Activated T-helper 1 cell treated with anti-CD3 and anti-CD28 coated beads, Interleukin-2, amount 50 U/mL, for 16 hours (primary cell): ENCODE data around the gene DPF3.

ENCODE experiments used
- DNase-seq, 2 donors: peaks; one replicate each; pipeline ENCODE4 v3.0.0-alpha.2; 2020; ENCODE audit warnings: low read depth in 1 of 2, low spot score in 1 of 2

DPF3 gene

DNA sequence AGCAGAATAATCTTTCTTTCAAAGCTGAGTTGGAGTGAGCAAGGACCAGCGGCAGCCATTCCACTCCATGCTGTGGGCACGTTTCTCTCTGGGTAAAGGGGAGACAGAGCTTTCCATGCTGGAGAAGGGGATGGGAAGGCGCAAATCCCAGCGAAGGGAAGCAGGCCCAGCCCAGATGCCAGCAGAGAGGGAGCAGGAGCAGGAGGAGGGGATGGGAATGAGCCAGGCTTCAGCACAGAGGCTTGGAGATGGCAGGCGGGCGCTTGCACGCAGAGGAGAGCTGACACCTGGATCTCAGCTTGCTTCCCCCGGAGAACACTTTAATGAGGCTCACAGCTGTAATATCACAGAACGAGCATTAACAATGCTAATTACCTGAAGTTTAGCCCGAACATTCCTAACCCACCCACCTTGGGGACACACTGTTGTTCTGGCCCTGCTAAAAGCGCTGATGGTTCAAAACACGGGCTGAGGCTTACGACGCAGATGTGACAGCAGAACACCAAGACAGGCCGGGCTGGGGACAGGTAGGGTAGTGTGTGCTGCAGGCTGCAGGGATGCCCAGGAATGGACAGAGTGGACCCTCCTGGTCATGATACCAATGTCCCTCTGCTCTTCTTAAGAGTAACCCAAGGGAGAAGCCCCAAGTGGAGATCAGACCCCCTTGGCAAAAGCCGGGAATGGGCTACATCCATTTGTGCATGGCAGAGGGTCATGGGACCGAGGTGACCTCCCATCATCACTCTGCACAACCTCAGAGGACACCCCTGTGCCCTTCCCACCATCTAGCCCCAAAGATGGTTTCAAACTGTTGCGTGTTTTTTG, 288.6 kb downstream of the DPF3 start:
- no peak for DNase-seq

DNA sequence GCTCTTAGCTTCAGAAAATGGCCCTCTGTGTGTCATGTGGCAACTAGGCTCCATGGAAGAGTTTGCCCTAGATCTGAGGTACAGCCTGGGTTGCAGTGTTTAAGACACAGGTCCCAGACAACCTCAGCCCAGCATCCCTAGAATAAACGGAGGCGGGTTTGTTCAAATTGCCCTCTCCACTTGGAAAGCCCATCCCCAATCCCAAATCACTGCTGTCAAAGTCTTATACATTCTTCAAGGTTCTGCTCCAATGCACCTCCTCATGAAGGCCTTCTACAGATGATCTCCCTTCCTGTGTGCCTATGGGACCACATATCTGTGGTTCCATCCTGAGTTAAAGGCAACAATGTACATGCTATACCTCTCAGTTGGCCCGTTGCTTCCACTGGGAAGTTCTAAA, 289.8 kb downstream of the DPF3 start:
- DNase-seq, result no peak

DNA sequence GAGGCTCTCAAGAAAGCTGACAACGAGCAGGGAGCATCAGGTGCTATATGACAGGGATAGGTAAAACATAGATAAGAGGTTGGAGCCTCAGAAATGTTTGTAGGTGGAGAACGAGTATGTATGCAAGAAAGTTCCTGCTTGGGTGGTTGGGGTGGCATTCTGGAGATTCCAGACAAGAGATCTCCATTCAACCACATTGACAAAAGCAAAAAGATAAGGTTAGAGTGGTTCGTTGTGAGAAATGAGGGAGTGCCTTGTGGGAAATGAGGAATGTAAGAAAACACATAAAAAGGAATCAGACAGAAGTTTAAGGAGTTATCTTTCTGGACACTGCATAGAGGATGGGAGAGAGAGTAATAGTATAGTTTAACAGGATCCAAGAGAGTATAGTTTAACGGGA, 290.3 kb downstream of the DPF3 start:
- no peak for DNase-seq

DNA sequence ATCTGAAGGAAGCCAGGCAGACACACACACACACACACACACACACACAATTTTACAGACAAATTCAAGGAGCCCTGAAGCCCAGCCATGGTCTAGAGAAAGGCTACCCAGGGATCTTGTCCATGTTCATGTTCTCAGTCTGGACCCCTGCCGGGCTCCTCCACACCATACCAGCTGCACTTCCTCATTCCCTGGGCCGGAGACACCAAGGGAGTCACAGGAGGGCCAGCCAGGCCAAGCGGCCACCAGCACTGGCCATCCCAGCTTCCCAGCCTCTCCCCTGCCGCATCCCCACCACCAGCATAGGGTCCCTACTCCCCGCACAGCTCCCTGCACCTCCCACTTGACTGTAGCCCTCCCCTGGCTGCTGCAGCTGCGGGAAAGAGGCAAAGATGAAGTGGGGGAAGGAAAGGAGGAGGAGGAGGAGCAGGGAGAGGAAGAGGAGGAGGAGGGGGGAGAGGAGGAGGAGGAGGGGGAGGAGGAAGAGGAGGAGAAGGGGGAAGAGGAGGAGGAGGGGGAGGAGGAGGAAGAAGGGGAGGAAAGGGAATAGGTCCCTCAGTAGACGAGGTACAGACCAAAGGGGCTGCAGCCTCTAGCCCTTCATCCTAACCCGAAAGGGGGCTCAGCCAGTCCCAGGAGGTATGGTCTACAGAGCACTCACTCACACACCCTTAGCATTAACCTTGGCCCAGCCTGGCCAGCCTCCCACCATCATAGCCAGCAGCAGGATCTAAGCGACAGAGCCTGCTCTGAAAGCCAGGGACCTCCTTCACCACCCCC, 293.2 kb downstream of the DPF3 start:
- DNase-seq, result no peak

DNA sequence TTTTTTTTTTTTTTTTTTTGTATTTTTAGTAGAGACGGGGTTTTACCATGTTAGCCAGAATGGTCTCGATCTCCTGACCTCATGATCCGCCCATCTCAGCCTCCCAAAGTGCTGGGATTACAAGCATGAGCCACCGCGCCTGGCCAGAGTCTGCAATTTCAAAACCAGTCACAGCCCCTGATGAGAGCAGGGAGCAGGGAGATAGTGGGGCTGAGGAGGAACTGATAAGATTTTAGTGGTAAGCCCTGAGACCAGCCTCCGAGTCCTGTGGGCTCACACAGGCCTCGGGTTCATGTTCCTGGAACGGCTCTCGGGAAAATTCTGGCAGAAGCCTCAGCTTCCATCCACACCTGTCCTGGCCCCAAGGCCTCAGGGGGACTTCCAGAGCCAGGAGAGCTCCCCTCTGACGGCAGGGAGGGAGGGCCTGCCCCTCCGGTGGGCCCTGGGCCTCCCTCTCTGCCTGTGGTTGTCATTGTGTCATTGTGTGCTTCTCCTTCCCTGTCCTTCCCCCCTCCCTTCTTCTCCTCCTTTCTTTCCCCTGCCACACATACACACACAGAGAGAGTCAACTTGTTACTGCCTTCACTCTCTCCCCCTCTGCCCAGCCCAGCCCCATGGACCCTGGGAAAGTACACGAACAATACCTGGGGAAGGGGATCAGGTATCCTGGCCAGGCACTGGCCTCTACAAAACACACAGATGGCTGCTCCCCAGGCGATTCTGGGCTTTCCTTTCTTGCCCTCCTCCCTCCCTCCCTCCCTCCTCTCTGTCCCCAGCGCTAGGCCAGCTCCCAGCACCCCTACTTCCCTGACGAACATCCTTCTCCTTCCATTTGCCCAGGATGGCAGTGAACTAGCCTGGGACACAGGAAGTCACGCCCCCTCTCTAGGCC, 294.1 kb downstream of the DPF3 start:
- no peak for DNase-seq

DNA sequence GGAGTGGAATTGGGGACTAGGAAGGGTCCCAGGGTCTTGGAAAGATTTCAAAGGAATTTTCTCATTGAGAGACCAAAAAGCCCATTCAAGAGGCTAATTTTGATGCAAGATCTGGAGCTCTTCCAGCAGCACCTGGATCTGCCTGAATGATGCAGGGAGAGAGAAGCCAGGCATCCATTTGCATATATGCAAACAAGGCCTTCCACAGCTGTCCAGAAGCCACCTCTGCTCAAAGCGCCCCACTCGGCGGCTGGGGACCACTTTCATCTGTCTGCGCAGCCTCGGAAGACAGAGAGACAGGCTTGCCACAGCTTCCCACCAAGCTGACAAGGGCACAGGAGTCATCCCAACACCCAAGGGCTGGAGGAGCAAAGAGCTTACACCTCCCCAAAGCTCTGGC, 295.6 kb downstream of the DPF3 start:
- no peak for DNase-seq

DNA sequence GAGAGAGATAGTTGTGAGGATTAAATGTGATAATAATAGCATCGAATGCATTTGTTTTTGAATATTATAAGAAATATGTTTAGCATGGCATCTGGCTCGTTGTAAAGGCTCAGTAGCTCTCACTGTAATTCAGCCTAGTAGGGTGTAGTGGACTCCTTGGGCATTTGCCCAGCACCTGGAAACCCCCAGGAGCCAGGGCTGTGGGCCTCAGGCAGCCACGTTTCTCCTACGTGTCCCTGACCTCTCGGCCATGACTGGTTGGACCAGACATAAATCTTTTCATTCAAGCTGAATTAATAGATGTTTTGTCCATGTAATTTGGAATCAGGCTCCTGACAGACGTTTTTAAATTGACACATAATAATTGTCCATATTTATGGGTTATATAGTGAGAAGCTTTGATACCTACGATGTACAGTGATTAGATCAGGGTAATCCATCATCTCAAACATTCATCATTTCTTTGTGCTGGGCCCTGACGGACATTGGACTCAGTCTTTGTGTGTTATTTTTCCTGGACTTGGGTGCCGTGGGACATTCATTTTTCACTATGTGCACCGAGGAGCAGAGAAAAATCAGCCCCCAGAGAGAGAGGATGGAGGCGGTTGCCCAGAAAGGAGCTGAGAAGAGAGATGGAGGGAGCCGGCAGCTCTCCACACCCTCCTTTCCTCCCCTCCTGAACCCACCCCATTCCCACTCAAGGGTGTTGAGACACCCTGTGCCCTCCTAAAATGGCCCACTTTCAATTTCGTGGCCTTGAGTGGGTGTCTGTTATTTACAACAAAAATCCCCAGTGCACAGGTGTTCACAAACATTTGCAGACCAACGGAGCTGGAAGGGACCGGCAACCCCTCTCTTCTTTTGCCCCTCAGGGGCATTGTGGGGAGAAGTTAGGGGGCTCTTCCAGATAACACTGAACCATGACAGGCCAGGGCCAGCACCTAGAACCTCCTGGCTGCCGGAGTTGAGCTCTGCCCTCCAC, 296.4 kb downstream of the DPF3 start:
- DNase-seq, result no peak

DNA sequence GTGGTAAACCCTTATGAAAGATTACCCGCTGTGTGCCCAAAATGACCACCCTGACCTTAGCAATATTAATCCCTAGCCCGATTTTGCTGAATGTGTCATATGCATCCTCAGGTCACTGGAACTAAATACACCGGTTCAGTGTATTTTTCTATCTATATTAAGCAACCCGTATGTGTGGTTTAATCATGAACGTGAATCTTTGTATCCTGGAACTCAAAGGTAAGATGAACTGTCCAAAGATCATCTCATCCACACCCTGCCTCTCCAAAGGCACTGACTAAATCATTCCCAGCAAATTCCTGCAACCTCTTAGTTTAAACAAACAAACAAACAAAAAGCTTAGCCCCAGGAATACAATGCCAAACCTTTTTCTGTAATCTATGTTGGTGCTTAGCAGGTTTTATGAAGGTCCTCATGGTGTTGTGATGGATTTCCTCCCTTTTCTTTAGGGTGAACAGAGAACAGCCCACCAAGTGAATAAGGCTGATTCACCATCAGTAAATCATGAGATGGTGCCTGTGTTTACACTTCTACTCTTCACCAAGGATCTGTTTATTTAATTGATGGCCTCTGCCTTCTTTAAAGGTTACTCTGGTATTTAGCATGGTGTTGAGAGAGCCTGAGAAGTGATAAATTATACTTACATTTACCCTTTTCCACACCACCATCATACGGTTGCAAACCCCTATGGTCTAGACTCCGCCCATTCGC, 298.6 kb downstream of the DPF3 start:
- DNase-seq, result no peak

DNA sequence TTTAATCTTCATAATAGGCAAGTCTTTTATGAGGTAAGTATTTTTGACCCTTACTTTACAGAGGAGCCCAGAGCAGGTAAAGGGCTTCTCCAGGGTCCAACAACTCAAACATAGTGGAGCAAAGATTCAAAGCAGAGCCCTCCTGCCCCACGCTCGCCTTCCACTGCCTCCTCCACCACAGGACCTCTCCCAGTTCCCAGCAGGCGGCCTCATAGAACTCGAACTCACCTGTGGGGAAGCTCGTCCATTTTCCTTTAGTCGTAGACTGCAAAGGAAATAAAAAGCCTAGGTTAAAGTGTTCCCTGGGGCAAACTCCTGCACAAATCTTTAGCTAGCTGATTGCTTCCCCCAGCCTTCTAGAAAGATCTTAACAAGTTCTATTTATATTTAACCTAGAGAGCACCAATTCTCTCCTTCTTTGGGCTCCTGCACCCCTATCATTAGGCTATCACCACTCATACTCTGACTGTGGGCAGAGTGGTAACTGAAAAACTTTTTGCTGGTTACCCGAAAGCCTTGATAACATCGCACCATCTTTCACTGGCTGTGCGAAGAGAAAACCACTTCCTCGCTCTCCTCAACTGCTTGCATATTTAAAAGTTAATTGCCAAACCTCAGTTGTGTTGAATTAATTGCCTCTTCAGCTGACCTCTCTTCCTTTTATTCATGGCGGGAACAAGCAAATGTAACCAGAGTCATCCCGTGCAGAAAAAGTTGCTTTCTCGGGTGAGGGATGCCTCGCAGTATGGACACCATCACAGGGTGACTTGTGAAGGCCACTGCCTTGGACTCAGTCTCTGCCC, 299.6 kb downstream of the DPF3 start:
- no peak for DNase-seq

DNA sequence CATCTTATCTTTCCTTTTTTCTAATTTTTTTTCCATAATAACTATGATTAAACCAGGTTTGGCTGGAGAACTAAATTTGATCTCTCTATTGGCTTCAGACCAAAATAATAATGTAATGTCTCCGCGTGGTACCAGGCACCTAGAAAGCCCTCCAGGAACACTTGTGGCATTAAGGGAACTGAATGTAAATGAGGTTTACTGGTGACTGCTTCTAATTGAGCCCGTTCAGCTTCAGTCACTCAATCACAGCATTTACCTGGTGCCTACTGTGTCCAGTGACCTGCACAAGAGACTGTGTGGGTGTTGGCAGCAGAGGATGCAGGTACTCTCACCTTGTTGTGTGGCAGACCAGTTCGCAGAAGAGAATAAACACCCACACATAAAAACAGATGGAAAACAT, 302.5 kb downstream of the DPF3 start:
- DNase-seq, result no peak

DNA sequence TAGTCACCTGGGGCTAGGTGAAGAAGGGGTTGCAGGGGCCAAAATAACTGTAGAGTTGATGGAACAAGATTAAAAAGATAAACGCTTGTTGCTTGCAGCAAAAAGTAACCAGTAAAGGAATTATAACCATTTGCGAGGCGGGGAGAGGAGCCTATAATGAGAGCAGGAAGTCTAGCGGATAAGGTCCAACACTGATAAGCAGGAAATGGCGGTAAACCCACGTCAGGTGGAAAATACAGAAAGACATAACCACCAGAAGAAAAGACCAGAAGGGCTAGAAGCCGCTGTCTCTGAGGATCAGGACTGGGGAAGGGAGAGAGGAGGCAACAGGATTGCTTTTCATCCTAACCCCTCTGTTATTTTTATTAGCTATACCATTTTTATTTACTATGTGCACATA, 303.3 kb downstream of the DPF3 start:
- DNase-seq, result no peak

DNA sequence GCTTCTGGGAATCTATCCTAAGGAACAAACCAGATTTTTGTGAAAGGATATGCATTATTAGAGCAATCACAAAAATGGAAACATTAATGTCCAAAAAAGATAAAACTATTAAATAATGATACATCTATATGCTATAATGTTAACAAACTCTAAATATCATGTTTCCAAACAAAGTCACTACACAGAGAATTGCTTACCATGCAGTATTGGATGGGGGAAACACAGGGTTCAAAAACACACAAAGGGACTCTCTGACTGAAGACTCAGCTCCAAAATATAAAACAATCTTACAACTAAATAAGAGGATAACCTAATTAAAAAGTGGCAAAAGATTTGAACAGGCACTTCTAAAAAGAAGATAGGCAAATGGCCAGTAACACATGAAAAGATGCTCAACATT, 304.2 kb downstream of the DPF3 start:
- DNase-seq, result no peak

DNA sequence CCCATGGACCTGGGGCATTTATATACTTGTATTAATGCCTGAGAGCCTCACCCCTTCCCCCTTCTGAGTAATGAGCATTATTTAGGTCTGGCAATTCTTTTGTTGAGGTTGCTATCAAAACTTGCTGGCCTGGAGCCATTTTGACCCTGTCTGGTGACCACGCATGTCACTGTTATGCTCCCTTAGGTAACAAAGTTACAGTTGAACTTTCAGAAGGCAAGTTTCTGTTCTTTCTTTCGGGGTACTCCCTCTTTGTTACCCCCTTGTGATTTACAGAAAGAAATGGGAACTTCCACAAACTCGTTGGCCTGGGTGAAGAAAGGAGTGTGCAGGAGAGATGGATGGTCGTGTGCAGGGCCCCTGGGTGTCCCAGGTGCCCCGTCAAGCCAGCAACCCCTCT, 305.4 kb downstream of the DPF3 start:
- no peak for DNase-seq

DNA sequence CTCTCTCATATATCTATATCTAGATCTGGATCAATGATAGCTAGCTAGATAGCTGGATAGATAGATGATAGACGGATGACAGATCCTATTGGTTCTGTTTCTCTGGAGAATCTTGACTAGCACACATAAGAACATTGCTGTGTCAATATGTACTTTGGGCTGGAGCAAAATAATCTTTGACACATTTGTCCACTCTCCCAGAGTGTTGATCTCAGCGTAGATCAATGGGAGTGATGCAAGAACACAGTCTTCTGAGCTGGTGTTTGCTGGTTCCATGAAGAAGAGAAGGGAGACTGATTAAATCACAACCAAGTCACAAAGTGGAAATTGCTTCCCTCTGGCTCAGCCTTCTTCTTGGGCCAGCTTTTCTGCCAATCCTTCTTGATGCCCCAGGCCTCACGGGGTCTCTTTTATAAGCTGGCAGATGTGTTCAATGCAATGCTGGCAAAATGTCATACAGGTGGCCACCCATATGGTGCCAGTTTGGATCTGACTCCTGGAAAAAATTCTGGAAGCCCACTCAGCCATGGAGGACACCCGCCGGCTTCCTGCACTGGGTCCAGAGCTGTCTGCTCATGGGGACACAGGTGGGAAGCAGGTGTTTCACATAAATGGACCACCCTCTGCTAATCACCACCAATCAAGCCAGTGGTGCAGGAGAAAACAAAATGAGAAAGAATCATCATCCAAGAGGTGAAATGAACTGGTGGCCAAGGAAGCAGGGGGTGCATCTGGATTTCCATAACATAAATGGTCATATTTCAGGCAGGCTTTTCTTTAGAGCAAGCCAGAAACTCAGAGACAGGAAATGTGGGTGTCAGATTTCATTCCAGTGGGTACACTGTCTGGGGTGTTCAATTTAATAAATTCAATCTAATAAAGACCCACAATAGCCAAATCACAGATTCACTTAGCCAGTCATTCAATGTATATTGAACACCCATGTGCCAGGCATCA, 310.3 kb downstream of the DPF3 start:
- DNase-seq, result no peak

DNA sequence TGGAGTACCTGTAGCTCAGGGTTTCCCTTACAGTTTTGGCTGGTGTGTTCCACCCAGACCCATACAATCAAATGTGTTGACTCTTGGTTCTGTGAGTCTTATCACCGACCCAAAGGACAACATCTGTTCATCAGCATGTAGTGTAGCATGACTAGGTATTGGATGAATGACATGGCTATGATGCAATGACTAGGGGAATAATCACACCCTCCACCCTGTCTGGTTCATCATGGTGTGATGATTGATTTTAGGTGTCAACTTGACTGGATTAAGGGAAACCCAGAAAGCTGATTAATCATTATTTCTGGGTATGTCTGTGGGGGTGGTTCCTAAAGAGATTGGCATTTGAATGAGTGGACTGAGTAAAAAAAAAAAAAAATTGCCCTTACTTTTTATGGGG, 311.3 kb downstream of the DPF3 start:
- DNase-seq, result no peak

DNA sequence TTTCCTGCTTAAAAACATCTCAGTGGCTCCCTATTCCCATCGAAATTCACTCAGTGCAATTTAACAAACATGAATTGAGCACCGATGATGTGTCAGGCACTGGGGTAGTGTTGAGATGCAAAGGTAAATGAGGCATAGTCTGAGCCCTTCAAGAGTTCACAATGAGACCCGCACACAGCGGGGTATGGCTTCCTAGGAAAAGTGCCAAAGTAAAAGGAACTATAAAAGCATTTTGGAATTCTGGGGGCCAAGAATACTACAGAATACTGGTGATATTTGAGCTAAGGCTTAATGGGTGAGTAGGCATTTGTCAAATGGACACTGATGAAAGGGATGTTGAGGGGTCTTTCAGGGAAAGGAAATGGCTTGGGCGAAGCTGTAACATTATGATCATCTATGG, 315.4 kb downstream of the DPF3 start:
- no peak for DNase-seq

DNA sequence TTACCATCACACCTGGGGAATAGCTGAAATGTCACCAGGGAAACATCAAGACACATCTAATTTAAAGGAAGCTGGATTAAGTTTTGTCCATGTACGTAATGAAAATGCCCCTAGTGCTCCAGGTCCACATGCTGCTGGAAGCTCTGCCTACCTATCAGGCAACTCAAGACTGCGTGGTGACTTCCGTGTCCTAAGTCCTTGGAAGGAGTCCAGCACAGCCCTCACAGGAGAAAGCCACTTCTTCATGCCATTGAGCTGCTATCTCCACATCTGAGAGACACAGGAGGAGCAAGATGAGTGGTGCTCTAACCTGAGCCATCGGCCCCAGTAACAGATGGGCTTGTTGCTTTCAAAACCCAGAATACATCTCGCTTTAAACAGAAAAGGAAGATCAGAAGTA, 316.4 kb downstream of the DPF3 start:
- no peak for DNase-seq

DNA sequence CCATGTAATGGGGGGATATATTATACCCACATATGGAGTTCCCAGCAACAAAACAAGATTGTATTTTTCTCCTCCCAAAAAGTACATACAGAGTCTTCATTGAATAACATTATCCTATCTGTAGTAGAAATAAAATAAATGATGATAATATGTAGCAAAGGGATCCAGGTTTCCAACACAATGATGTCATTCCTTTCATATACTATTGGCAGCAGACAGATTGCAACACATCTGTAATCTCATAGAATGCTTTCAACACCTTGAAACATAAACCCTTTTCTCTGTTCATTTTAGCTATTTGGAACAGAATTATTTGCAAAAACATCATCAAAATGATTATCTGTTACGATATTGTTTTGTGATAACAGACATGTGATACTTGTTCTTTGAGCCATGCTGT, 317.6 kb downstream of the DPF3 start:
- DNase-seq, result no peak
